SK-MEL-5 (cell line): ENCODE results near the gene CYB561D2. TPM values are rescaled to one million over a fixed set of nuclear protein-coding genes. Genes with fewer than 3 reads are reported as not detected.
"Not testable (repeated sequence)": the region's sequence is repeated elsewhere in the genome, so short reads cannot be mapped to it uniquely, and the experiment has no call there.

Experiments used
- DNase-seq: peaks from one replicate; pipeline ENCODE4 v3.0.0-alpha.2; 2016; ENCODE audit warnings: low read depth, low spot score
- in situ Hi-C: cut with HindIII; loops from 2 replicates; pipeline ENCODE4 v1.10.0; 2016; ENCODE audit warnings: low sequenced_read_pairs, high pct_unique_total_duplicates, low pct_unique_long_range_greater_than_20kb
- polyA plus RNA-seq, 2 experiments: library from polyadenylated mRNA; depleted of rRNA; stranded (reverse); fragments of >200 nt; gene quantifications; 2 replicates each; pipeline ENCODE4 v1.2.3, GENCODE V29; 2015
- total RNA-seq: library from RNA; depleted of rRNA; stranded (reverse); fragments of >200 nt; shearing (Covaris generic); gene quantifications from 2 replicates; pipeline ENCODE4 v1.2.3, GENCODE V29; 2014; rRNA removed

Gene CYB561D2
- total RNA-seq: 31.6 and 42.1 TPM in 2 replicates
- 39.0 and 41.2 TPM in 2 replicates for polyA plus RNA-seq (2015; cell fraction: cytosol; rRNA removed)
- 76.3 and 76.5 TPM in 2 replicates for polyA plus RNA-seq (2015; cell fraction: nucleus; rRNA removed)

- in situ Hi-C loops: no loop called here
- DNase-seq: peak; percentile 92
These were observed at the start of gene CYB561D2, which contains the start of gene NPRL2 for GRCh38 chr3:50350527-50351322. CYB561D2 (plus strand) TSS chr3:50350862; CDS start chr3:50351434, 572 bp downstream. NPRL2 (minus strand) TSS chr3:50350775; CDS start chr3:50350652, 123 bp downstream.

GRCh38 chr3:50302095-50303012 is 48.3 kb upstream of the CYB561D2 start:
- in situ Hi-C loops: no loop called here
- DNase-seq: no peak

- in situ Hi-C loops: no loop called here
- peak; percentile 49 for DNase-seq
These were observed 47.4 kb upstream of the CYB561D2 start, which contains the start of gene HYAL1 for GRCh38 chr3:50303013-50303815. HYAL1 (minus strand) TSS chr3:50303574; CDS start chr3:50302956, 618 bp downstream.

- DNase-seq: peak; percentile 21
- in situ Hi-C loops: no loop called here
These were observed 46.1 kb upstream of the CYB561D2 start for GRCh38 chr3:50304601-50305000.

GRCh38 chr3:50312041-50312440 is 38.6 kb upstream of the CYB561D2 start:
- DNase-seq, in situ Hi-C loops: not testable (repeated sequence)

GRCh38 chr3:50314342-50314741 is 36.3 kb upstream of the CYB561D2 start:
- DNase-seq: no peak
- in situ Hi-C loops: no loop called here

GRCh38 chr3:50314816-50315215 is 35.8 kb upstream of the CYB561D2 start:
- in situ Hi-C loops: no loop called here

GRCh38 chr3:50316657-50317242 is 33.9 kb upstream of the CYB561D2 start:
- no peak for DNase-seq
- in situ Hi-C loops: no loop called here

More at GRCh38 chr3:50314816-50315215, 35.8 kb upstream of the CYB561D2 start:
- no peak for DNase-seq

- in situ Hi-C loops: no loop called here
- no peak for DNase-seq
These were observed 33.4 kb upstream of the CYB561D2 start for GRCh38 chr3:50317300-50317699.

GRCh38 chr3:50318163-50318562 is 32.5 kb upstream of the CYB561D2 start:
- in situ Hi-C loops: no loop called here

GRCh38 chr3:50318615-50319014 is 32.0 kb upstream of the CYB561D2 start:
- in situ Hi-C loops: no loop called here
- DNase-seq: no peak

More at GRCh38 chr3:50318163-50318562, 32.5 kb upstream of the CYB561D2 start:
- no peak for DNase-seq

GRCh38 chr3:50319181-50319893 is 31.3 kb upstream of the CYB561D2 start:
- in situ Hi-C loops: no loop called here
- DNase-seq: no peak

GRCh38 chr3:50319894-50320625 is 30.6 kb upstream of the CYB561D2 start:
- in situ Hi-C loops: no loop called here
- no peak for DNase-seq

GRCh38 chr3:50320853-50321335 is 29.8 kb upstream of the CYB561D2 start:
- DNase-seq: peak; percentile 73
- in situ Hi-C loops: no loop called here

GRCh38 chr3:50321336-50322114 is 29.1 kb upstream of the CYB561D2 start:
- DNase-seq: peak; percentile 89
- in situ Hi-C loops: no loop called here
